HUES64 (cell line): ENCODE data around the gene MED13L.

Experiments
- H3K27ac ChIP-seq: 2 replicates; pipeline ENCODE4 v1.7.0; 2013; ENCODE audit warnings: low read depth, low read length, inconsistent platforms
- H3K27me3 ChIP-seq: 2 replicates; pipeline ENCODE4 v1.6.1; 2013; ENCODE audit warnings: mild to moderate bottlenecking, low read length; ENCODE audit not compliant: insufficient read depth
- H3K36me3 ChIP-seq: 2 replicates; pipeline ENCODE4 v1.6.1; 2013; ENCODE audit warnings: mild to moderate bottlenecking, low read length; ENCODE audit not compliant: insufficient read depth
- H3K4me1 ChIP-seq: 2 replicates; pipeline ENCODE4 v1.6.1; 2013; ENCODE audit warnings: mild to moderate bottlenecking, low read length, moderate library complexity; ENCODE audit not compliant: insufficient read depth
- H3K4me3 ChIP-seq: 2 replicates; pipeline ENCODE4 v1.5.1; 2013; ENCODE audit warnings: mild to moderate bottlenecking, low read length, moderate library complexity
- H3K9ac ChIP-seq: 2 replicates; pipeline ENCODE4 v1.6.1; 2013; ENCODE audit warnings: mild to moderate bottlenecking, low read depth, low read length
- H3K9me3 ChIP-seq: 2 replicates; pipeline ENCODE4 v1.6.1; 2013; ENCODE audit warnings: low read depth, low read length; ENCODE audit not compliant: insufficient read depth
- WGBS: fragments of 150-250, 120-280 bp; methylation state at CpG from one replicate; pipeline ENCODE4 v1.1.7; 2013; ENCODE audit warnings: missing lambda C conversion rate; 5-methylcytosine and 5-hydroxymethylcytosine counted together

MED13L gene

DNA sequence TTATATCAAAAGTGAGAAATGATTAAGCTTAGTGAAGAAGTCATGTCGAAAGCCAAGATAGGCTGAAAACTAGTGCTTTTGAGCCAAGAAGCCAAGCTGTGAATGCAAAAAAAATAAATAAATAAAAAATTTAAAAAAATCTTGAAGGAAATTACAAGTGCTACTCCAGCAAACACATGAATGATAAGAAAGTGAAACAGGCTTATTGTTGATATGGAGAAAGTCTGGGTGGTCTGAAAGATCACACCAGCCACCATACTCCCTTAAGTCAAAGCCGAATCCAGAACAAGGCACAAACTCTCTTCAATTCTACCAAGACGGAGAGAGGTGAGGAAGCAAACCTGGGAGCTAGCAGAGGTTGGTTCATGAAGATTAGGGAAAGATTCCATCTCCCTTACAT, 49.7 kb downstream of the MED13L start:
- 100% methylated on average over 2 of the region's 3 CpGs for whole genome bisulfite sequencing
- Histone ChIP-seq H3K4me3 (no peak overlapping the region), H3K9me3 (no peaks in the 10 kb centered on the region), H3K27ac (no peak overlapping the region), H3K27me3 (no peaks in the 10 kb centered on the region), H3K9ac (no peak overlapping the region), H3K36me3 (peaks cover 3% of the 10 kb centered on the region; the same call in 1 of the 2 replicates), H3K4me1 (no peaks in the 10 kb centered on the region)

DNA sequence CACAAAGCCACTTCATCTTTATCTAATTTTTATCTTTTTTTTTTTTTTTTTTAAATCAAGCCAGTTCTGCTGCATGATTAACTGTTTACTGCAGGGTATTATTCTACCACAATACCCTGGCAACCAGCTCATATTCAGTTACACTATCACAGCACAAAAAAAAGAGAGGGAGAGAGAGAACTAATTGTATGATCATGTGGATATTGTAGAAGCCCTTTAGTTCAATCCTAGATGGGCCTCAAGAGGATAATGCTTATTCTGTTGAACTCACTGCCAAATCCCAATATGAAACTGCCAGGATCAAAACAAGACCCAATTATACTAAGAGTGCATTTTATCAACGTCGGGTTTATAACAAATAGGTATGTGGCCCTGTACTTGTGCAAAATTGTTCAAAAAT, 51.5 kb downstream of the MED13L start:
- WGBS = no CpG with 5 or more reads among the region's 2 CpGs
- Histone ChIP-seq H3K9ac (no peak overlapping the region), H3K4me3 (no peak overlapping the region), H3K9me3 (no peaks in the 10 kb centered on the region), H3K4me1 (no peaks in the 10 kb centered on the region), H3K27me3 (no peaks in the 10 kb centered on the region), H3K36me3 (peaks cover 3% of the 10 kb centered on the region; the same call in 1 of the 2 replicates), H3K27ac (no peak overlapping the region)

GRCh38 chr12:116222358-116222757, 55.1 kb downstream of the MED13L start:
- WGBS = 100% methylated on average over 3 of the region's 4 CpGs
- Histone ChIP-seq H3K9me3 (no peaks in the 10 kb centered on the region), H3K4me1 (no peaks in the 10 kb centered on the region), H3K27me3 (no peaks in the 10 kb centered on the region), H3K27ac (no peak overlapping the region), H3K4me3 (no peak overlapping the region), H3K9ac (no peak overlapping the region), H3K36me3 (no peaks in the 10 kb centered on the region; the same call in 1 of the 2 replicates)

DNA sequence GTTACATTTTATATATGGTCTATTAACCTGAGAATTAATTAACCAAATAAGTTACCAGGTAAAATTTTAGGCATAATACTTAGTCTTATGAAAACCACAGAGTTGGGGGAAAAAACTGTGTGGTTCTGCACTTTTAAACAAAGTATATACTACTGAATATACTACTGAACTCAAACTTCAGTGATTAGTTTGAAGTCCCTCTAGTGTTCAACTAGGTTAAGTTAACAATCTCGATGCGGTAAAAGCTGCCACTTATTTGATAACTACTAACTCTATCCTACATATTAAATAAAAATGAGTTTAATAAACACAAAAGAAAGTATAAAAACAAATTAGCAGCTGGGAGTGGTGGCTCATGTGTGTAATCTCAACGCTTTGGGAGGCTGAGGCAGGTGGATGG, 56.7 kb downstream of the MED13L start:
- Histone ChIP-seq H3K9ac (no peak overlapping the region), H3K27me3 (no peaks in the 10 kb centered on the region), H3K36me3 (no peaks in the 10 kb centered on the region; the same call in 1 of the 2 replicates), H3K4me1 (no peaks in the 10 kb centered on the region), H3K27ac (no peak overlapping the region), H3K9me3 (no peaks in the 10 kb centered on the region), H3K4me3 (no peak overlapping the region)
- 83% methylated on average over 1 of the region's 3 CpGs for WGBS

DNA sequence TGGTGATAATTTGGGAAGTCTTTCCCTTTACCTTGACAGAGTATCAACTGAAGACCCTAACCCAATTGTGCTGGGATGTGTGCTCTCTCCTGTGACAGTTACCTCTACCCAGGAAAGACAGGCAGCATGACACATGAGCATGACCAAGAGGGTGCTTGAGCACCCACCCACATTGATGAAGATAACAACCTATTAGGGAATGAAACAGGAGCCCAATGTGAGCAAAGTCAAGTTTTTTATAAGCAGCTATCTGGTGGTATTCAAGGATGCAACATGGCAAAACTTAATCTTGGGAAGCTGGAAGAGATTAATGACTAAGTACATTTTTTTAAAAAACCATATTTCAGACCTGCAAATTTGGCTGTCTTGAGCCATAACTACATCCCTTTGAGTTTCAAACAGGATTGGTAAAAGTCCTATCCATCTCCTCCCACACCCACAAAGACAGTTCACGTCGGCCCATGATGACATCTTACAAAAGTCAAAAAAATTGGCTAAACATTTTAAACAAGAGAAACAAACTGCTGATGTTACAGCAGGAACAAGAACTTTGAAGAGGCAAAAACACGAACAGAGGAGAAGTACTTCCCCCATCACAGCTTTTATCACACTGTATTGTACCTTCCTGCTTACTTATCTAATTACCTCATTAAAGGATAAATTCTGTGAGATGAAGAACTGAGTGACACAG, 60.3 kb downstream of the MED13L start:
- no peaks in the 10 kb centered on the region for H3K9me3 ChIP-seq
- no peak overlapping the region for H3K4me3 ChIP-seq
- no peaks in the 10 kb centered on the region for H3K36me3 ChIP-seq
- H3K27ac ChIP-seq = no peak overlapping the region
- H3K9ac ChIP-seq = no peak overlapping the region
- 86% methylated on average over 3 of the region's 3 CpGs for WGBS
- no peaks in the 10 kb centered on the region for H3K27me3 ChIP-seq
- peaks cover 15% of the 10 kb centered on the region for H3K4me1 ChIP-seq

DNA sequence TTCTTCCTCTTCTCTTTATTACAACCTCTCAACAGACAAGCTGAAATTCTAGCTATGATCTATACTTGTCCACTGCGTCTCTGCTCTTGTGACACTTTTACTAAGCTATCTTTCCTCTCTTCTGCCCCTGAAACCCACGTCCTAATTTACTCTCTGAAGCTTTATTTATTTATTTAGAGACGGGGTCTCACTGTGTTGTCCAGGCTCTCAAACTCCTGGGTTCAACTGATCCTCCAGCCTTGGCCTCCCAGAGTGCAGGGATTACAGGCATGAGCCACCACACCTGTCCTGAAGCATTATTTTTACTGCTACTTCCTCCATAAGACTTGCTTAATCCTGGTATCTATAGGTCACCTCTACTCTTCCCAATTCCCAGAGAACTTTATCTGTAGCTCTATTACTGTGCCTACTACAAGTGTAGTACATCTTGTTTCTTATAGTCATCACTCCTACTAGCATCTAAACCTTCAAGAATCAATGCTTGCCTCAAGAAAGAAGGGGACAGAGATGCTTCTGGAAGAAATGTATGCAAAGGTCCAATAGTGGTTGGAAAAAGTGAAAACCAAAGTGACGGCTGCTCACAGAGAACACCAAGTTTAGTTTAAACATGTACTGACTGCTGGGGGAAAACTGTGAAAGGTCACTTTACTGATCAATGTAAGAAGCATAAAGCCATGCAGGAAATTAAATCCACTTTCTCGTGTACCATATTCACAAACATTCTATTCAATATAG, 61.3 kb downstream of the MED13L start:
- Histone ChIP-seq H3K4me3 (no peak overlapping the region), H3K27me3 (no peaks in the 10 kb centered on the region), H3K9me3 (no peaks in the 10 kb centered on the region), H3K4me1 (peaks cover 24% of the 10 kb centered on the region), H3K36me3 (no peaks in the 10 kb centered on the region), H3K27ac (no peak overlapping the region), H3K9ac (no peak overlapping the region)
- WGBS = 90% methylated on average over 5 of the region's 5 CpGs

GRCh38 chr12:116215023-116215422, 62.5 kb downstream of the MED13L start:
- H3K36me3 ChIP-seq = no peaks in the 10 kb centered on the region
- H3K4me3 ChIP-seq = no peak overlapping the region
- H3K4me1 ChIP-seq = peaks cover 31% of the 10 kb centered on the region
- WGBS = 94% methylated on average over 1 of the region's 1 CpG
- no peak overlapping the region for H3K9ac ChIP-seq
- no peak overlapping the region for H3K27ac ChIP-seq
- H3K9me3 ChIP-seq = no peaks in the 10 kb centered on the region
- no peaks in the 10 kb centered on the region for H3K27me3 ChIP-seq

DNA sequence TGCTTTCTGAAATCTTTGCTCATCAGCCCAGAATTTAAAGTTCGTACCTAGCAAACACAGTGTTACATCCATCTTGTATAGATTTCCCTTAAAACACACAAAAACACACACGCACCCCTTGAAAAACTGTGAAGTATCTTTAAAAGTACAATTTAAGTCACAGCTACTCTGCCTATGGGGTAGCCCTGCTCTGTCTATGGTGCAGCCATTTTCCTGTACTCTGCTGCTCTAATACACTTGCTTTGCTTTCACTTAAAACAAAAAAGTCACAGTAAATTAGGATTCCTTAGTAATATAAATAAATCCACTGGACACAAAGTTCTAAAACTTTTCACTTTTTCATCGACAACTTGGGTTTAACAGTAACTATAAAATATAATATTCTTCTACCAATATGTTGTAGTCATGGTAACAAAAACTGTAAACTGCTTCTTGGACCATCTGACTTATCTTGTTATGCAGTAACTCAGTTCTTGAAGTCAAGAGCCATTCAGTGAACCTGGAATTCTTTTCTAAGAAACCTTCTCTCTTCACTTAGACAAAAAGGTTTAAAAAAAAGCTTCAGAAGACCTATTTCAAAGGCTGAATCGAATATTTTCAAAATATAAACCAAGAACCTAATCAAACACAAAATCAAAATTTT, 63.5 kb downstream of the MED13L start:
- WGBS = 90% methylated on average over 3 of the region's 4 CpGs
- Histone ChIP-seq H3K9me3 (no peaks in the 10 kb centered on the region), H3K27ac (no peak overlapping the region), H3K9ac (no peak overlapping the region), H3K27me3 (no peaks in the 10 kb centered on the region), H3K36me3 (no peaks in the 10 kb centered on the region), H3K4me3 (no peak overlapping the region), H3K4me1 (peaks cover 36% of the 10 kb centered on the region)

DNA sequence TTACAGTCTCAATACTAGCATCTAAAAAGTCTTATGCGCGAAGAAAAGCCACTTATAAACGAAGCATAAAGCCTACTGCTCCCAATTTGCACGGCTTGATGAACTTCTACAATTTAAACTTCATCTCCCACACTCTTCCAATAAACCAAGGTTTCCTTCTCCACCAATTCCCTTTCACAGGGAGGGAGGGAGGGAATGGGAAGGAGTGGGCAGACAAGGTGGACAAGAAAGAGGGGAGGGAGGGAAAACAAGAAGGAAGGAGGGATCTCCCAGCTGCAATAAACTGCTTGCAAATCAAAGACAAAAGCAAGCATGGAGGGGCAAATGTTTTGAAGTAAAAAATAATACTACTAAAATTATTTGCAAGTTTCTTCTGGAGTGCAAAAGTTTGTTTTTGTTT, 64.5 kb downstream of the MED13L start:
- no peak overlapping the region for H3K9ac ChIP-seq
- H3K4me1 ChIP-seq = peaks cover 36% of the 10 kb centered on the region
- H3K36me3 ChIP-seq = no peaks in the 10 kb centered on the region
- H3K27ac ChIP-seq = no peak overlapping the region
- no peaks in the 10 kb centered on the region for H3K27me3 ChIP-seq
- no peaks in the 10 kb centered on the region for H3K9me3 ChIP-seq
- 77% methylated on average over 4 of the region's 4 CpGs for WGBS
- H3K4me3 ChIP-seq = no peak overlapping the region

GRCh38 chr12:116210762-116211161, 66.7 kb downstream of the MED13L start:
- H3K27ac ChIP-seq = no peak overlapping the region
- H3K4me1 ChIP-seq = peaks cover 52% of the 10 kb centered on the region
- no peaks in the 10 kb centered on the region for H3K27me3 ChIP-seq
- 85% methylated on average over 3 of the region's 4 CpGs for WGBS
- H3K9me3 ChIP-seq = no peaks in the 10 kb centered on the region
- H3K4me3 ChIP-seq = no peak overlapping the region
- H3K36me3 ChIP-seq = no peaks in the 10 kb centered on the region
- no peak overlapping the region for H3K9ac ChIP-seq

DNA sequence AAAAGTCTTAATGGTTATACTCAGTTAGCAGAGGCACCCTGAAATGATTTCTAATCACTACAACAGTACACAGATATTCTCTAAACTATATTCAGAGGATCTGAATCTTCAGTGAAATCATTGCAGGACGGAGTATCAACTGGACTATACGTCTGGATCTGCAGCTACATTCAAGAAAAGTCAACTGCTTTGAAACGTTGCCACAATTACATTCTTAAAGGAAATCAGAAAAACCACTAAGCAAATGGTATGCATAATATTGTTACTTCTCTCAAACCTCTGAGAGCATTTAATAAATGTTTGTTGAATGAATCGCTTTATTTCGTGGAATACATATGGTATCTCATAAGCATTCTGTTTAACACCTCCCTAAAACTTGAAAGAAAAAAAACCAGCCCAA, 67.4 kb downstream of the MED13L start:
- Histone ChIP-seq H3K9ac (no peak overlapping the region), H3K27me3 (no peaks in the 10 kb centered on the region), H3K27ac (no peak overlapping the region), H3K4me3 (no peak overlapping the region), H3K36me3 (no peaks in the 10 kb centered on the region), H3K4me1 (peaks cover 57% of the 10 kb centered on the region), H3K9me3 (no peaks in the 10 kb centered on the region)
- 82% methylated on average over 3 of the region's 5 CpGs for WGBS
